Raji (cell line): ENCODE results near the gene HTRA2.

Source experiments
- POLR2A ChIP-seq: IDR thresholded peaks from 2 replicates; pipeline ENCODE4 v1.6.1; 2011; ENCODE audit warnings: low read depth, low read length, control low read depth; ENCODE audit not compliant: insufficient read depth

HTRA2 gene

DNA sequence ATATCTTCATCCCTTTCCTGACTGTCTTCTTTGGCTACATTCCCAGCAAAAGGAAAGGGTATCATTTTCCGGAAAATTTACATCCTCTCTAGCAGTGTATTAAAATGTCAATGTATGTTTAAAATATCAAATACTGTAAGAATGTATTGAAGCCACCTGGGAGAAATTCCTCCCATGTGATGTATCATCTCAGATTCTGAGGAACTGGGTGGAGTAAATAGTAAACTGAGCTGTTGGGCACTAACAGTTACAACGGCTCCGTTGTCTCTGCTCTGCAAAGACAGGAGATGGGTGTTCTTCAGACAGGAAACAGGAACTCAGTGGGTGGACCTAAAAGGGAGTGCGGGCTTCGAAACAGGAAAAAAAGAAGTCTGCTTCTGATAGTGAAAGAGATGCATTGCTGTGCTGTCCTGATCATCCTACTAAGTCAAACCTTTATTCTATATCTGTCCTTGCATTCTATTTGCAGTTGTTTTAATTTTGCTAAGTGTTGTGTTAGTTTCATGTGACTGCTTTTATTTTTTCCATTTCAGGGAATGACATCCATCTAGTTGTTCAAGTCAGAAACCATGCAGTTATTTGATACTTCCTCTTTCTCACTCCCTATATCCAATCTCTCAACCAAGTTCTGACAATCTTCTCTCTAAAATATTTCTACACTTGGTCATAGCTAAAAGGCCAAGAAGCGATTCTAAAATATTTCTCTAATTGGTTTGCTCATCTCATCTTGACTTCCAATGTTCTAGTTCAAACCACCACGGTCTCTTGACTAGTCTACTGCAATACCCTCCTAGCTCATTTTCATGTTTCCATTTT lies 44.2 kb downstream of the HTRA2 start:
- TF ChIP-seq POLR2A, result no peak

DNA sequence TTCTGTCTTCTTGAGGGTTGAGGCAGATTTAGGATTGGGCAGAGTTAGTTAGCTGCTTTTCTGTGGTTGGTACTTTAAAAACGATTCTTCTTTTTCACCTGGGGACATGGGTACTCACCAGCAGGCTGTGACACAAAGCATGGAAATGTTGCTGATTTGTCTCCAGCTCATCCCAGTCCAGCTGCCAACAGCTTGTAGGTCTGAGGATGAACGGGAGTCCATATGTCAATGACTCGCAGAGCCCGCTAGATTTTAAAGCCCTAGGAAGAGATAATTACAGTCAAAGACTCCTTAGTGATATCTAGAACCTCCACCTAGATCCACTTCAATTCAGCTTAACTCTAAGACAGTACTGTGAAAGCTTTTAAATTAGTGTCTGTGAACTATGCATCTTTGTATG lies 45.6 kb downstream of the HTRA2 start:
- TF ChIP-seq POLR2A, result no peak

DNA sequence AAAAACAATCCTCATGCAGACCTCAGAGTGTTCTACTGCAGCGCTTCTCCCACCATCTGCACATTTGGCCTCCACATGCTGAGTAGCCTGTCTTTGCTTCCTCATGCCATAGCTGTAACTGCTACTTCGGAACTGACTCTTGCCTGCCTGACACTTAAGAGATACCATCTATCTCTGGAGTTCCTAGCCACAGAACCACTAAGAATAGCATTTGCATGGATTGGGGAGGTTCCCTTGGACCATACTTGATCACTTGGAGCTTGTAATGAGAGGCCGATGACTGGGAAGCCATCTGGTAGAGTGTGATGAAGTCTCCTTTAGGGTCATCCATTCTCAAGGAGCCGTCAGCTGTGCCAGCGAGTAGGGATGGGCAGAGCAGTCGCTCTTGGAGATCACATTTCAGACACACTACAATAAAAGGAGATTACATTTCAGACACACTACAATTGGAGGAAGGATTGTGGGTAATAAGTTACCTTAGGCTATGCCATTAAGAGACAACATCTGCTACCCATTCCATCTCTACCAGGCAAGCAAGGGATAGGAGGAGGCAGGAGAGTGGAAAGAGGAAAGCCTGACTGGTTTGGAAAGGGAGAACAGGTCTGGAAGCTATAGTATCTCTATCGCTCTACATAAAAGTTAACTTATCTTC lies 46.6 kb downstream of the HTRA2 start:
- TF ChIP-seq POLR2A, result no peak

DNA sequence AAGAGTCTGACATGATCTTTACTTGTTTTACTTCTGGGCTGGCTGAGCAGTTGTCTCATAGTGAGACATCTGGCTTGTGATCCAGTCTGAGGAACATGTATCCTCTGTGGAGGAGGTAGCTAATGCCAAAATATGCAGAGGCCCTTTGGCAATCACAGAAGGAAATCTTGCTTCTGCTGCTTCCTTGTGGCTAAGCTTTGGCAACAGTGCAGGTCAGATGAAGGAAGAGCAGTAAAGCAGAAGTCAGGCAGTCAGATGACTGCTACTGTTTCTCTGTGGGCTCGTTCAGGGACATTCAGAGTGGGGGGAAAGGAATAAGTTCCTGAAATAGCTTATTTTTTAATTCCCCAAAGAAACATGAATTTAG lies 47.1 kb downstream of the HTRA2 start:
- TF ChIP-seq POLR2A, result no peak

DNA sequence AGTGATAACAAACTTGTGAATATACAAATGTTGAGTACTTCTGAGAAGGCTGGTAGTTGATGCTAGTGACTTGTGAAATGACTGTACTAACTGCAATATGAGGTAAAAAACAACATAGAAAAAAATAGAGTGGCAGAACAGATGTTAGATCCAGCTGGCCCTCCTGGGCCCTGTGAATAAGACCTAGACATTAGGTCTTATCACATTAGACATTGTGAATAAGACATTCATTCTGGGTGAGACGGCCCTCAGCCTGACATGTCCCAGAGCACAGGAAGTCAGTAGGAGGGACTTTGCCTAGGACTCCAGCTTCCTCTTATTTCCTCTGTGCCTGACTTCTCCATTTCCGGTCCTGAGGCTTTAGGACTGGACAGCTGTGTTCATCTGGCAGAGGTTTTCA lies 47.7 kb downstream of the HTRA2 start:
- TF ChIP-seq POLR2A, result 0 out of 2 replicates have a peak, but pooled peaks have one; percentile 14

DNA sequence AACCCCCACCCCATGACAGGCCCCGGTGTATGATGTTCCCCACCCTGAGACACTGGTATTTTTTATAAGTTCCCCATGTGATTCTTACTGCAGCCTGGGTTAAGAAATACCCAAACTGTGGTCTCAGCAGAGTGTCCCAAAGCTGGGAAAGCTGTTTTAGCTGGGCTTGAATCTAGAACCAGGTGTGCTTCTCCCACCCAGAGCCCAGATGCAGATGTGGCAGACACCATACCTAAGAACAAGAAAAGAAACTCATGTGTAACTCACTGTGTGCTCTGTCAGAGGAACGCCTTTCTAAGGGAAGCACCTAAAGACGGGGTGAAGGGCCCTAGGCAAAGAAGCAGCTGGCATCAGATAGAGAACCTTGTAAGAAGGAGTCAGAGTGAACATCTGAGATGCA lies 48.7 kb downstream of the HTRA2 start:
- no peak for TF ChIP-seq POLR2A

DNA sequence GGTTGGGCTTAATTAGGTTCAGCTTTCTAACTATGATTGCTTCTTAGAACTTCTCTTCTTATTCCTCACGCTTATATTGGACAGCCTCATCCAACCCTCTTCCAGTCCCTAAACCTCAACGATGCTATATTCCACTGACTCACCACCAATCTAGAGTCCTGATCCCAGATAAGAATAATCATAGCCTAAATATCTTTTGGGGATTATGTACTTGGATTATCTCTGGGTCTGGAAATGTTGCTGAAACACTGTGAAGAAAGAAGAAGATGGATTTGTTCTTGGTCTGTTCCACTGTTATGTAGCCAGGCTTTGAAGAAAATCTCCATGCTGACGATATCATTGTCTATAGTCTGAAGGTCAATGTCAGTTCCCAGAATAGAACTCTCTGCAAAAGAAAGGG lies 51.7 kb downstream of the HTRA2 start:
- TF ChIP-seq POLR2A, result no peak

DNA sequence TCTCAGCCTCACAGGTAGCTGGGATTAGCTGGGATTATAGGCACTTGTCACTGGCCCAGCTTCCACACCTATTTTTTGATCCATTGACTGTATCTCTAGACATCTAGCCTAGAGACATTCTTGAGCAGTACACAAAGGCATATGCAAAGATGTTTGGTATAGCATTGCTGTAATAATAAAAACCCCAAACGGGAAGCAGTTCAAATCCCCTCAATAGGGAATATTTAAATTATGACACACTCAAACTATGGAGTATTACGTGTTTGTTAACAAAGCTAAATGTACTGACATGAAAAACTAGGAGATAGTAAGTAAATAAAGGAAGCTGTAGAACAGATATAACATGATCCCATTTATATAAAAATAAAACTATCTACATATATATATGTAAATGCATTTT lies 52.5 kb downstream of the HTRA2 start:
- no peak for TF ChIP-seq POLR2A
